Frontal cortex (tissue), 4 donors: Measurements from ENCODE around the gene HDAC7. TPM values are rescaled to one million over a fixed set of nuclear protein-coding genes. Genes with fewer than 3 reads are reported as not detected.

Source experiments
- DNase-seq, 2 donors: peaks; one replicate each; pipeline ENCODE4 v3.0.0; 2012; ENCODE audit warnings: low spot score in 2 of 2
- FAIRE-seq: peaks from 2 replicates; lab custom pipeline; 2012; peaks lifted over from hg19 to GRCh38; lab: Jason Lieb, UNC
- total RNA-seq: library from RNA; depleted of rRNA; stranded (reverse); fragments of >200 nt; gene quantifications from one replicate; pipeline ENCODE4 v1.2.3, GENCODE V29; 2014
- donor health status: control.
- donor health status: control.
- donor health status: control.

Gene HDAC7
- total RNA-seq, 1 donor from 2014 or later, result 4.9 TPM

- DNase-seq, result no peak
- no peak for FAIRE-seq
Measured at GRCh38 chr12:47754126-47754525, 65.6 kb downstream of the HDAC7 start.

- DNase-seq (no peak), FAIRE-seq (no peak)
Measured at GRCh38 chr12:47753021-47754001, 66.4 kb downstream of the HDAC7 start.

GRCh38 chr12:47752552-47752951 is 67.2 kb downstream of the HDAC7 start:
- DNase-seq, result no peak
- FAIRE-seq, result no peak

GRCh38 chr12:47752121-47752520 is 67.6 kb downstream of the HDAC7 start:
- no peak for FAIRE-seq
- no peak for DNase-seq

GRCh38 chr12:47751561-47751960 is 68.1 kb downstream of the HDAC7 start:
- FAIRE-seq (no peak), DNase-seq (no peak)

GRCh38 chr12:47750916-47751470 is 68.7 kb downstream of the HDAC7 start:
- DNase-seq, result no peak
- FAIRE-seq, result no peak

GRCh38 chr12:47750229-47750798 is 69.4 kb downstream of the HDAC7 start:
- DNase-seq (no peak), FAIRE-seq (no peak)

- FAIRE-seq (no peak), DNase-seq (no peak)
Measured at GRCh38 chr12:47748899-47749298, 70.8 kb downstream of the HDAC7 start.

GRCh38 chr12:47748507-47748828 is 71.2 kb downstream of the HDAC7 start:
- FAIRE-seq (no peak), DNase-seq (no peak)

GRCh38 chr12:47747596-47748506 is 71.9 kb downstream of the HDAC7 start:
- FAIRE-seq, result no peak
- no peak for DNase-seq

GRCh38 chr12:47747126-47747525 is 72.6 kb downstream of the HDAC7 start:
- no peak for FAIRE-seq
- DNase-seq, result no peak

GRCh38 chr12:47746523-47746922 is 73.2 kb downstream of the HDAC7 start:
- FAIRE-seq, result no peak
- no peak for DNase-seq

- DNase-seq, result no peak
- FAIRE-seq, result no peak
Measured at GRCh38 chr12:47746073-47746472, 73.6 kb downstream of the HDAC7 start.

GRCh38 chr12:47745485-47746041 is 74.1 kb downstream of the HDAC7 start:
- no peak for FAIRE-seq
- DNase-seq, result no peak

- FAIRE-seq (no peak), DNase-seq (no peak)
Measured at GRCh38 chr12:47744778-47745436, 74.8 kb downstream of the HDAC7 start.

GRCh38 chr12:47744005-47744651 is 75.6 kb downstream of the HDAC7 start:
- FAIRE-seq, result no peak
- DNase-seq, result no peak

- no peak for FAIRE-seq
Measured at GRCh38 chr12:47743311-47743860, 76.3 kb downstream of the HDAC7 start.

GRCh38 chr12:47742253-47742825 is 77.4 kb downstream of the HDAC7 start:
- FAIRE-seq (no peak), DNase-seq (no peak)

More at GRCh38 chr12:47743311-47743860, 76.3 kb downstream of the HDAC7 start:
- no peak for DNase-seq
